SK-N-SH (cell line): Measurements from ENCODE around the gene CLASP1. TPM values are rescaled to one million over a fixed set of nuclear protein-coding genes. Genes with fewer than 3 reads are reported as not detected.
"Not testable (repeated sequence)": the region's sequence is repeated elsewhere in the genome, so short reads cannot be mapped to it uniquely, and the experiment has no call there.

ENCODE experiments used
- CTCF ChIA-PET: fragments of 300-600, 350-600 bp; formaldehyde crosslinking; extraction: SDS; loops from one replicate; lab custom pipeline; 2021; lab: Yijun Ruan, JAX
- POLR2A ChIA-PET: fragments of 350-600 bp; sonication (Branson Sonifier 250); formaldehyde crosslinking; extraction: SDS; loops from one replicate; lab custom pipeline; 2020; ENCODE audit warnings: antibody characterized with exemption, inconsistent platforms; lab: Yijun Ruan, JAX
- DNase-seq: peaks from one replicate; pipeline ENCODE4 v3.0.0; 2012
- H2AFZ ChIP-seq: fragments of 200-600 bp; sonication (generic); 2 replicates; pipeline ENCODE4 v1.8.1; 2016; ENCODE audit warnings: antibody characterized with exemption, mild to moderate bottlenecking, low read depth
- H3F3A ChIP-seq: fragments of 200-600 bp; sonication (generic); replicated peaks from 2 replicates; pipeline ENCODE3; 2016; ENCODE audit warnings: antibody characterized with exemption, mild to moderate bottlenecking; ENCODE audit not compliant: insufficient read depth
- H3K27ac ChIP-seq, 2 experiments: fragments of 200-500 bp in 1 of 2; fragments of 200-600 bp in 1 of 2; sonication (Bioruptor generic) in 1 of 2; sonication (generic), shearing (Covaris generic) in 1 of 2; 2 replicates each; pipeline versions ENCODE4 v1.5.1 to v1.6.1; 2014 to 2016; ENCODE audit warnings: low read depth in 2 of 2, inconsistent platforms in 1 of 2, low read length in 1 of 2, mild to moderate bottlenecking in 1 of 2, mixed read lengths in 1 of 2
- H3K27me3 ChIP-seq: fragments of 200-600 bp; sonication (generic), shearing (Covaris generic); 2 replicates; pipeline ENCODE4 v1.6.1; 2016; ENCODE audit warnings: mixed run types; ENCODE audit not compliant: insufficient read depth
- H3K36me3 ChIP-seq, 2 experiments: fragments of 200-500 bp in 1 of 2; fragments of 200-600 bp in 1 of 2; sonication (Bioruptor generic) in 1 of 2; sonication (generic) in 1 of 2; replicated peaks in 1 of 2; 2 replicates each; pipeline versions ENCODE3 to v1.5.1; 2014 to 2016; ENCODE audit warnings: low read length in 1 of 2, mild to moderate bottlenecking in 1 of 2; ENCODE audit not compliant: insufficient read depth in 2 of 2, control insufficient read depth in 1 of 2
- H3K4me1 ChIP-seq, 2 experiments: fragments of 200-500 bp in 1 of 2; fragments of 200-600 bp in 1 of 2; sonication (Bioruptor generic) in 1 of 2; sonication (generic), shearing (Covaris generic) in 1 of 2; 2 replicates each; pipeline versions ENCODE4 v1.5.1 to v1.6.1; 2014 to 2016; ENCODE audit warnings: low read depth in 1 of 2, low read length in 1 of 2, mixed run types in 1 of 2; ENCODE audit not compliant: insufficient read depth in 2 of 2, control insufficient read depth in 1 of 2
- H3K4me2 ChIP-seq: fragments of 200-600 bp; sonication (generic), shearing (Covaris generic); 2 replicates; pipeline ENCODE4 v1.6.1; 2017; ENCODE audit warnings: mixed run types
- H3K4me3 ChIP-seq, 2 experiments: fragments of 200-500 bp in 1 of 2; fragments of 200-600 bp in 1 of 2; sonication (Bioruptor generic) in 1 of 2; sonication (generic), shearing (Covaris generic) in 1 of 2; 2 replicates each; pipeline versions ENCODE4 v1.5.1 to v1.8.1; 2014 to 2016; ENCODE audit warnings: low read depth in 2 of 2, inconsistent platforms in 1 of 2, low read length in 1 of 2, mild to moderate bottlenecking in 1 of 2, mixed read lengths in 1 of 2, moderate library complexity in 1 of 2
- H3K79me2 ChIP-seq: fragments of 200-600 bp; sonication (generic); 2 replicates; pipeline ENCODE4 v1.8.1; 2017; ENCODE audit warnings: mild to moderate bottlenecking; ENCODE audit not compliant: insufficient read depth
- H3K9ac ChIP-seq: fragments of 200-600 bp; sonication (generic); 2 replicates; pipeline ENCODE4 v1.6.1; 2017; ENCODE audit warnings: mixed run types
- H3K9me2 ChIP-seq: fragments of 200-600 bp; sonication (generic); 2 replicates; pipeline ENCODE4 v1.6.1; 2017; ENCODE audit warnings: mixed run types
- H3K9me3 ChIP-seq: fragments of 200-600 bp; sonication (generic); 2 replicates; pipeline ENCODE4 v1.6.1; 2017; ENCODE audit warnings: mixed run types, mild to moderate bottlenecking, moderate library complexity
- H4K20me1 ChIP-seq: fragments of 200-600 bp; sonication (generic); 2 replicates; pipeline ENCODE4 v1.6.1; 2017; ENCODE audit warnings: mild to moderate bottlenecking, mixed run types; ENCODE audit not compliant: insufficient read depth
- CTCF ChIP-seq: fragments of 200-600 bp; sonication (generic); IDR thresholded peaks from 2 replicates; pipeline ENCODE4 v1.6.1; 2017; ENCODE audit warnings: antibody characterized with exemption, mild to moderate bottlenecking, moderate library complexity
- ELF1 ChIP-seq: IDR thresholded peaks from 2 replicates; pipeline ENCODE4 v1.4.0; 2012
- EP300 ChIP-seq, 2 experiments: IDR thresholded peaks; 2 replicates each; pipeline versions ENCODE4 v1.4.0 to v1.6.1; 2012; ENCODE audit warnings: borderline replicate concordance in 1 of 2, low read depth in 1 of 2, low read length in 1 of 2
- FOXJ3 ChIP-seq: sonication (generic); formaldehyde crosslinking; IDR thresholded peaks from 2 replicates; pipeline ENCODE4 v1.5.1; 2020; ENCODE audit warnings: mild to moderate bottlenecking, missing genetic modification reagents
- GATA2 ChIP-seq: sonication (generic); formaldehyde crosslinking; IDR thresholded peaks from 2 replicates; pipeline ENCODE4 v1.5.0; 2020; ENCODE audit warnings: mild to moderate bottlenecking, missing genetic modification reagents
- IRF3 ChIP-seq: fragments of 150-350 bp; IDR thresholded peaks from 2 replicates; pipeline ENCODE4 v1.6.1; 2016; ENCODE audit warnings: mild to moderate bottlenecking, low read depth, low read length
- MAX ChIP-seq: IDR thresholded peaks from 2 replicates; pipeline ENCODE4 v1.4.0; 2012; ENCODE audit warnings: low read depth
- MXI1 ChIP-seq: IDR thresholded peaks from 2 replicates; pipeline ENCODE4 v1.6.1; 2012; ENCODE audit warnings: mild to moderate bottlenecking, low read depth, low read length, improper control_type of control experiment
- NFIC ChIP-seq: IDR thresholded peaks from 2 replicates; pipeline ENCODE4 v1.4.0; 2012; ENCODE audit warnings: borderline replicate concordance
- RAD21 ChIP-seq: IDR thresholded peaks from 2 replicates; pipeline ENCODE4 v1.6.1; 2012; ENCODE audit warnings: mild to moderate bottlenecking, low read length
- REST ChIP-seq: IDR thresholded peaks from 2 replicates; pipeline ENCODE4 v1.6.1; 2012; ENCODE audit warnings: mild to moderate bottlenecking, low read depth, low read length, moderate library complexity
- RFX5 ChIP-seq: IDR thresholded peaks from 2 replicates; pipeline ENCODE4 v1.6.1; 2012; ENCODE audit warnings: mild to moderate bottlenecking, improper control_type of control experiment, low read length
- SMC3 ChIP-seq: IDR thresholded peaks from 2 replicates; pipeline ENCODE4 v1.6.1; 2012; ENCODE audit warnings: low read depth, low read length, improper control_type of control experiment
- TAF1 ChIP-seq: IDR thresholded peaks from 2 replicates; pipeline ENCODE4 v1.6.1; 2012; ENCODE audit warnings: low read depth, mild to moderate bottlenecking, low read length, moderate library complexity, borderline replicate concordance
- WGBS: methylation state at CpG from one replicate; pipeline ENCODE4 v1.1.6; 2017; ENCODE audit warnings: low lambda C conversion rate; 5-methylcytosine and 5-hydroxymethylcytosine counted together
- polyA plus RNA-seq, 3 experiments: library from polyadenylated mRNA; depleted of rRNA; stranded (reverse); fragments of >200 nt; gene quantifications; 2 replicates each; pipeline ENCODE4 v1.2.3, GENCODE V29; 2012

CLASP1 gene
- polyA plus RNA-seq, 1 of the 3 experiments (the other 2 are of a cell fraction), result 4.9 TPM

GRCh38 chr2:121316986-121317385, 332.3 kb downstream of the CLASP1 start:
- Histone ChIP-seq H3K4me2 (no peak overlapping the region), H3K9me2 (no peaks in the 10 kb centered on the region), H3K27ac (no peak overlapping the region), H3K9me3 (no peaks in the 10 kb centered on the region), H3K27me3 (no peaks in the 10 kb centered on the region), H3F3A (no peaks in the 10 kb centered on the region), H3K36me3 (no peaks in the 10 kb centered on the region), H3K4me1 (no peaks in the 10 kb centered on the region), H4K20me1 (no peaks in the 10 kb centered on the region), H3K9ac (no peak overlapping the region), H3K79me2 (no peaks in the 10 kb centered on the region), H3K4me3 (no peak overlapping the region), H2AFZ (no peak overlapping the region)
- WGBS, result 62% methylated on average over 7 of the region's 7 CpGs
- TF ChIP-seq RFX5 (no peak), MXI1 (no peak), RAD21 (no peak), IRF3 (no peak), EP300 (IDR thresholded peaks at IDR 0.05; ENCODE audit: borderline replicate concordance in 1 of 2, low read depth in 1 of 2, low read length in 1 of 2) (no peak), TAF1 (no peak), REST (no peak), FOXJ3 (CRISPR knock-in tag) (no peak), GATA2 (CRISPR knock-in tag) (no peak), SMC3 (no peak), NFIC (no peak), ELF1 (no peak), CTCF (no peak), MAX (no peak)
- POLR2A ChIA-PET, result no interaction called here
- no peak for DNase-seq
- CTCF ChIA-PET, result interaction anchor here (1.0 to 1.6 kb wide), 3 partner anchors 19 to 31 kb away, joined by 3 to 4 read pairs (median 4); no protein-coding TSS in a partner anchor

GRCh38 chr2:121313701-121314100, 335.6 kb downstream of the CLASP1 start:
- POLR2A ChIA-PET, H3K9me3 ChIP-seq, H4K20me1 ChIP-seq, H3K9me2 ChIP-seq, H3K36me3 ChIP-seq, H3K4me2 ChIP-seq, H2AFZ ChIP-seq, H3K27me3 ChIP-seq, H3K27ac ChIP-seq, H3F3A ChIP-seq, H3K4me3 ChIP-seq, H3K79me2 ChIP-seq, DNase-seq, H3K4me1 ChIP-seq, H3K9ac ChIP-seq: not testable (repeated sequence)
- CTCF ChIA-PET, result interaction anchor here (0.8 to 0.9 kb wide), 2 partner anchors 14 to 234 kb away, joined by 3 to 4 read pairs; no protein-coding TSS in a partner anchor
- WGBS, result 77% methylated on average over 15 of the region's 15 CpGs
